Left hindlimb (tissue), 1 donor: ENCODE results near the gene CTNND2.
A peak's percentile ranks its signal among the peaks of the same experiment; 100 is the strongest.

Experiments used
- DNase-seq: peaks from one replicate; pipeline ENCODE4 v3.0.0-alpha.2; 2018

The CTNND2 gene

GRCh38 chr5:11000515-11001353 lies 903.5 kb downstream of the CTNND2 start:
- DNase-seq: no peak

DNA sequence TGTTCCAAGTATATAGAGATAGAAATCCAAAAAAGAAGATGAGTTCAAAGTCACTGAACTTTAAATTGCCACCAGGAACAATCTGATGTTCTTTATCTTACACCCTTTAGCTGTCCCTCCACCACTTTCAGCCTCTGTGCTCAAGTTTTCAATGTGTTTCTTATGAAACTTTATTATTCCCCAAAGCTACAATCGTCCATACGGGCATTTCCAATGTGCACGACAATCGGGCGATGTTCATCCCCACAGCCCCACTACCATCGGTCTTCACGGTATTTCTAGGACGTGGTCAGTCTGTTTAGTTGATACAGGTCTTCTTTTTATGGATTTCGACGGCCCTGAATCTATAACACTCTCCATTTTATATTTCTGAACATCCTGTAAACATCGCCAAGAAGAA lies 904.5 kb downstream of the CTNND2 start:
- no peak for DNase-seq

DNA sequence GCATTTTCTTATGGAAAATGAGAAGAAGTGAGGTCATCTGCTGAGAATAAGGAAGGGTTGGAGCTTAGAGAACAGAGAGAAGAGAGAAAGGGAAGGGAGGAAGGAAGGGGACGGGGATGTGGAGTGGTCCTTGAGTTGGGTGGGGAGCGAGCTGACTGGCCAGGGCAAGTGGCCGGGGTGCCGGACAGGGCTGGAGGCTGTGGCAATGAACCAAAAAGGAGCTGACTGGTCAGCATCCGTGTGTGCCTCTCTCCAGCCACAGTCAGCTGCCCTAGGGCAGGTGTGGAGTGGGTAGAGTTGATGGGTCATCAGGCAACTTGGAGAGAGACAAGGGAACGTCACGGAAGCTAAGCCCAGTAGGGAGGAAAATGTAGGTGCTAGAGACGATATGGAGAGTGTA lies 908.4 kb downstream of the CTNND2 start:
- no peak for DNase-seq

DNA sequence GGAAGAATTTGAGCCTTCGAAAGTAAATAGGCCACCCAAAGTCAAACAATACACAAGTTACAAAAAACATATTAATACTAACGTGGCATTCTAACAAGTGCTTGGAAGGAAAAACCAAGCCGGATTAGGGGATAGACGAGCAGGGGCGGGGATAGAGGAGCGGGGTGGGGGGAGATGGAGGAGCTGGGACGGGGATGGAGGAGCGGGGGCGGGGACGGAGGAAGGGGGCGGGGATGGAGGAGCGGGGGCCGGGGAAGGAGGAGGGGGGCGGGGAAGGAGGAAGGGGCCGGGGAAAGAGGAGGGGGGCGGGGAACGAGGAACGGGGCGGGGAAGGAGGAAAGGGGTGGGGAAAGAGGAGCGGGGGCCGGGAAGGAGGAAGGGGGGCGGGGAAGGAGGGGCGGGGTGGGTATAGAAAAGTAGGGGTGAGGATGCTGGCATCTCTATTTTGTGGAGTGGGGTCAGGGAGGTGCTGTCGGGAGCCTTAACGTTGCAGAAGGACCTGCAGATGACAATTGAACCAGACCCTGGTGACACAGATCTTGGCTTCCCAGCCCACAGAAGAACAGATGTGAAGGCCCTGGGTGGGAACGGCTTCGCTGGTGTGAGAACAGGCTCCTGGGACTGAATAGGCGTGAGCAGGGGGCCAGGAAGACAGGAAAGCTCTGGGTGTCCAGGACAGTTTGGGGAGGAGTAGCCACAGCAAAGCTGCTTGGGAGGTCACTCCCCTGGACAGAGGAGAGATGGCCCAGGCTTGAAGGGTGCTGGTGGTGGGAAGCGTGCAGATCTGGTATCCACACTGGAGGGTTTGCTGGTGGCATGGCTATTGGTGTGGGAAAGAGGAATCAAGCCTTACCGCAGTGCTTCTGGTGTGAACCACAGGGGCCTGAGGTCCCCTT lies 909.9 kb downstream of the CTNND2 start:
- no peak for DNase-seq

- DNase-seq: no peak
Measured at GRCh38 chr5:10990634-10991033, 913.6 kb downstream of the CTNND2 start.

DNA sequence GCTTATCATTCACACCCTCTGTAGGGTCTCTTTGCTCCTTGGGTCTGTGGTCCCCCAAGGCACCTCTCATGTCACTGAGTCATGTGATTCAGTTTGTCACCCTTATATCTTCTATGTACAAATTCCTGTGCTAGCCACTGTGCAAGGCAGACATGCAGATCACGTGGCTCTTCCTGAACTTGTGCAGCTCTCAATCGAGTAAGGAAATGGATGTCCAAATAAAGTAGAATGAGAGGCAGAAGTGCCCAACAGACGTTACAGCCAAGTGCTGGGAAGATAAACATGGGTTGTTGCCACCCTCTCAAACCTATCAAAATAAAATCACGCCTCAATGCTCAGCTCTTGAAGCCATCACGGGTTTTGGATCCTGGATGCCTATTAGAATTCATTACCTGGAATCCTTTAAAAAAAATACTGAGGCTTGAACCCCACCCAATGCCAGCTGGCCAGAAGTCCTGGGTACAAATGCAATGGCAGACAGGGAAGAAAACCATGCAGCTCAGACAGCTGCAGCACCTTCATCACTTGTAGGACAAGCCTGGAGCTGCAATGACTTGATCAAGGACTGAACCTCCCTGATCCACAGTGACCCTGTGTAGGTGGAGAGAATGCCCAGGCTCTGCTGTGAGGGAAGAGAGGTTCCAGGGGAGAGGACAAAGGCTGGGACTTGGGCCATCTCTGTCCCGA lies 914.5 kb downstream of the CTNND2 start:
- DNase-seq: no peak

DNA sequence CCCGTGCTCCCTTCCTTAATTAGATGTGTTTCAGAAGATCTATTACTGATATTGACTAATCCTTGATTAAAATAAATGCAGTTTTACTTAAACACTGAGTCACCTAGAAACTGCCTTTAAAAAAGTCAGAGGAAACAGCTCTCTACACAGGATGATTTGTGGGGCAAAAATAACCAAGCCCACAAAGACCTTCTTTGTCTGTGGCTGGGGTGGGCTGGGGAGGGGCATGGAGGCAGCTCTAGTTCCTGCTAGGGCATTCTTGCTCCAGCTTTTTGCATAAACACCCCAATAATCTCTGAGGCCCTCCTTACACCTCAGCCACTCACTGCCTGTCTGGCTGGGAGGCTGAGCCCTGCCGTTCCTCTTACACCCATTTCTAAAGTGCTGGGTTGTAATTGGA lies 915.6 kb downstream of the CTNND2 start:
- DNase-seq: no peak

DNA sequence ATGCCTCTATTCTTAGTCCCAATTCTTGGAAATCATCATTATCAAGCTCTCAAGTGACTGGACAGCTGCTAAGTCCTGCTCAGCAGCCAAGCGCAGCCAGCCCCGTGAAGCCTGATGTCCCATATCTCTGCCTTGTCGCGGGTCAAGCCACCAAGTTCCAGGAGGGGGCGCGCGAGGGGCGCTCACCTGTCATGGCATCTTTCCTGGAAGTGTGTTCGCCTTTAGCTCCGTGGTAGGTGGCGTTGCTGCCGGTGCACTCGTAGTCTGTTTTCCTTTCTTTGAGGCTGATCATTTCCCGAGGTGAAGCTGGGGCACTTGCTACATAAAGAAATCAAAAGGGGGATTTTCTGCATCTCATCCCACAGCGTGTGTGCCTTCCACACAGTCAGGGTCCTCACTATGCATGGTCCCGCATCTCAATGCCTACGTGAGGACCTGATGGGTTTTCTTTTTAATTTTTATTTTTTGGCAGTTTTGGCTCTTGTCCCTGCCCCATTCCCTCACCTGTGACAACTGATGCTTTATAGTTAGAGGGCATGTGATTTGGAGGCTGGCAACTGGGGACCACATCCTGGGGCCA lies 916.2 kb downstream of the CTNND2 start:
- DNase-seq: peak; percentile 60

- no peak for DNase-seq
Measured at GRCh38 chr5:10987276-10987924, 916.8 kb downstream of the CTNND2 start.

DNA sequence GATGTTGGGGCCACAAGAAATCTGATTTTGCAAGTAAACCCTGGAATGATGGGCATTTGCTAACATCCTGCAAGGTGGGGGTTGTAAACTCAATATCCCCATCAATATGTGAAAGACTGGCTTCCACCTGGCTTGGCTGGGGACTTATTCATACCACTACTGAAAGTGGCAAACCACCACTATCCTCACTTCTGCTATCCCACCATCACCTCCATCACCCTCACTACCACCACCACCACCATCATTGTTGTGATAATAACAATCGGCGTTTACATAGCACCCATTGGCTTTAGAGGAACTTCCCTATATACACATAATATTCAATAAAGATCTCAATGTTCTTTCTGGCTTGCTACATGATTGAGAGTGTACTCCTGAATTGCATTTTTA lies 918.5 kb downstream of the CTNND2 start:
- no peak for DNase-seq

GRCh38 chr5:10985091-10985720 lies 919.0 kb downstream of the CTNND2 start:
- no peak for DNase-seq

- DNase-seq: no peak
Measured at GRCh38 chr5:10984021-10984715, 920.1 kb downstream of the CTNND2 start.

- no peak for DNase-seq
Measured at GRCh38 chr5:10982626-10983025, 921.6 kb downstream of the CTNND2 start.

DNA sequence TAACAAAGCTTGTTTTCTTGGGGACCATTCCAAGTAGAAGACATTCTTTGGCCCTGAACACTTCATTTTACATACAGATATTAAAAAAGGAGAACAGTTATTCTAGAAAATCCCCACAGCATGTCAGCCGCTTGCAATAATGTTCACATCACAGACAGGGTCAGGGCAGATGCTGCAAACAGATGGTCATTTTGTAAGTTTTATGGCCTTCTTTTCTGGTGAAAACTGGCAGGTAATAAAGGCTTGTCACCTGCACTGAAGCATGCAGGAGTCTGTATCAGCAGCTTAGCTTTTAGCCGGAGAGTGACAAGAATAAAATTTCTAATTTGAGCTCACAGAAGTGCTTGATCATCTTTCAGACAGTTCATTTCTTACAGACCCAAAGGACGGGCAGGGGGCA lies 922.3 kb downstream of the CTNND2 start:
- DNase-seq: no peak

- DNase-seq: no peak
Measured at GRCh38 chr5:10977011-10977410, 927.2 kb downstream of the CTNND2 start.

- DNase-seq: no peak
Measured at GRCh38 chr5:10975945-10976344, 928.3 kb downstream of the CTNND2 start.

DNA sequence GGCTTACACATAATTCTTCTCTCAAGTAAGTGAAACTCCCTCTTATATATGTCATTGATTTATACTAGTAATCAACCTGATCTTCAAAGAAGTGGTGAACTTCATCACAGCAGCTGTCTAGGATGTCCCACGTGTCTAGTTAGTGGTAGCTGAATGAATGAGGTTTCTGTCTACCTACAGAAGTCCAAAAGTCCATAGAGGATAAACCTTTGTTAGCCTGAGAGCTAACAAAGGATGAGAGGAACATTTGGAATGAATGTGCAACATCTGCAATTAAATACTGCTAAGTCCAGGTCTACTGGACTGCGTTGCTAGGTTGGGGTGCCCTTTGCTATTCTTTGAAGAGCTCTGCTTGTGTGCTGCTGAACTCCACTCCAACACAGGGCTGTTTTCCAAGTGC lies 929.4 kb downstream of the CTNND2 start:
- no peak for DNase-seq

GRCh38 chr5:10973316-10973715 lies 930.9 kb downstream of the CTNND2 start:
- no peak for DNase-seq

DNA sequence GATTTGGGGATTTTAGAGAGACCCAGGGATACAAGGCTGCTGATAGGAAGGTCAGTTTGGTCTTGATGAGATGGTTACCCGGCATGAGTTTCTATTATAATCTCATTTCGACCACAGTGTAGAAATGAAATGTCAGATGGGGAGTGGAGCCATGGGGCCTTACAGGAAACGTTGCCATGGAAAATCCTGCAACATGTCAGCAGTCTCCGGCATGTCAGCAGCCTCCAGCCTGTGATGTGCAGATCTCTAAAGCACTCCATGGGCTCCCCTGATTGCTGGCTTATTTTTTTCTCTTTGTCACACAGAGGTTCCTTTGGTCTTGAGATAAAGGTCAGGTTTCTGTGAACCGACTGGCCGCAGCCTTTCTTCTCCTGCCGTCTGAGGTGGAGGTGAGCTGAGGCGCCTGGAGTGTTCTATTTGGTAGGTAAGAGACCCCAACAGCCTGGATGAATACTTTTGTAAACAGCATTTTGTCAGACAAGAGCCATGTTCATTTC lies 934.5 kb downstream of the CTNND2 start:
- DNase-seq: no peak

- no peak for DNase-seq
Measured at GRCh38 chr5:10964806-10965205, 939.4 kb downstream of the CTNND2 start.

GRCh38 chr5:10958728-10959127 lies 945.5 kb downstream of the CTNND2 start:
- no peak for DNase-seq
